8988T (cell line): ENCODE results near the gene RGS10.
"Not testable (repeated sequence)": the region's sequence is repeated elsewhere in the genome, so short reads cannot be mapped to it uniquely, and the experiment has no call there.

Experiments
- DNase-seq: peaks from one replicate; pipeline ENCODE4 v3.0.0; 2011

Gene RGS10

GRCh38 chr10:119466655-119467054 is 75.9 kb downstream of the RGS10 start:
- DNase-seq = no peak

DNA sequence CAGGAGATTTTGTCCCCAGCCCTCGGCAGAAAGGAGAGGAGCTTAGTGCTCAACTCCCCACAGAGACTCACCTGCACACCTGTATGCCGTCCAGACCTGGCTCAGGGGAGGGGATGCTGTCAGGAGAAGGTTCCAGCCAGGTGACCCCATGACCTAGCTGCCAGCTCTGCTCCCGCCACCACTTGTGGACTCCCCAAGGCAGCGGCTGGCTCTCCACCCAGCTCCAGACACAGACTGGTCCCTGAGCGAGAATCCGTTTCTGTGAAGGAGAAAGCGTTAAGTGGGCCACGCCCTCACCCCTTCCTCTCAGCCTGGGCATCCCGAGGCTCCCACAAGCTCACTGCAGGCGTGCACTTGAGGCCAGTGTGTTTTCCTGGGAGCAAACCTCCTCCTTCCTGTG is 76.4 kb downstream of the RGS10 start:
- DNase-seq = no peak

GRCh38 chr10:119465085-119465484 is 77.4 kb downstream of the RGS10 start:
- DNase-seq = no peak

DNA sequence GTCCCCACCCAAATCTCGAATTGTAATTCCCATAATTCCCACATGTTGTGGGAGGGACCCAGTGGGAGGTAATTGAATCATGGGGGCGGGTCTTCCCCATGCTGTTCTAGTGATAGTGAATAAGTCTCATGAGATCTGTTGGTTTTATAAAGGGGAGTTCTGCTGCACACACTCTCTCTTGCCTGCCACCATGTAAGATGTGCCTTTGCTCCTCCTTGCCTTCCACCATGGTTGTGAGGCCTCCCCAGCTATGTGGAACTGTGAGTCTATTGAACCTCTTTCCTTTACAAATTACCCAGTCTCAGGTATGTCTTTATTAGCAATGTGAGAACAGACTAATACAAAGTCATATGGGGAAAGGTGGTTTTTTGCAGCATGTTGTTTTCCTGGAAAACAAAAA is 79.3 kb downstream of the RGS10 start:
- DNase-seq = not testable (repeated sequence)

- DNase-seq = no peak
These were observed 79.7 kb downstream of the RGS10 start for GRCh38 chr10:119462773-119463172.

- DNase-seq = no peak
These were observed 80.6 kb downstream of the RGS10 start for GRCh38 chr10:119461923-119462322.

- DNase-seq = no peak
These were observed 81.1 kb downstream of the RGS10 start for GRCh38 chr10:119461380-119461779.

GRCh38 chr10:119460369-119461195 is 81.9 kb downstream of the RGS10 start:
- no peak for DNase-seq

- no peak for DNase-seq
These were observed 82.7 kb downstream of the RGS10 start for GRCh38 chr10:119459681-119460340.

DNA sequence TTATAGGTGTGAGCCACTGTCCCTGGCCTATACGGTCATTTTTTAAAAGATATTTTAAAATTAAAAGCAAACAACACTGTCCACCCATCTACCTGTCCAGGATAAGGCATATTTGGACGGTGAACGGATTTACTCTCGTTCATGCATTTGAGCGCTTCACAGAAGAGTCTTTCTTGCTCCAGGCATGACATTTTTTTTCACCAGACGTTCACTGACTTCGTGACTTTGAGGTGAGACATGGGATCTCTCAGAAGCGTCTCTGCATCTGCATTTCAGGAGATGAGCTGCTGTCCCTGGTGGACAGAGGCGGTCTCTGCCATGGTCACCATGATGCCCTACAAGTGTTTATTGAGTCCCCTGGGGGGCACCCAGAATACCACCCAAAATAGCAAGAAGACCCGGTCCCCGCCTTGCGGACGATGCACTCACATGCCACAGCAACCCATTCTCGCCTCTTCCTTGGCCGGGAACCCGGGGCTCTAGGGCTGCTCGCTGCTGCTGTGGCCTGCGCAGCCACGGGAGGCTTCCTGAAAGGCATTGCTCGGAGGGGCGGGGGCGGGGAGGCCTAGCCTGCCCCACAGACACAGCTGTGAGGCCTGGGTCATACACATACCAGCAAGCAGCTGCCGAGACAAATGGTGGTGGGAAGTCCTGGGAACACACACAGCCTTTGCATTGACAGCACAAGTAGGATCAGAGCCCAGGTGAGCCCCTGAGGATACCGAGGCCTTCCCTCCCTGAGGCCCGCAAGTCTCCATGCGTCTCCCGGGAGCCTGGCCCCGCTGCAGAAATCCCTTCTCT is 84.4 kb downstream of the RGS10 start:
- DNase-seq = no peak

GRCh38 chr10:119456435-119456810 is 86.1 kb downstream of the RGS10 start:
- DNase-seq = no peak

GRCh38 chr10:119455609-119456434 is 86.7 kb downstream of the RGS10 start:
- DNase-seq = no peak

GRCh38 chr10:119454990-119455389 is 87.5 kb downstream of the RGS10 start:
- DNase-seq = no peak

DNA sequence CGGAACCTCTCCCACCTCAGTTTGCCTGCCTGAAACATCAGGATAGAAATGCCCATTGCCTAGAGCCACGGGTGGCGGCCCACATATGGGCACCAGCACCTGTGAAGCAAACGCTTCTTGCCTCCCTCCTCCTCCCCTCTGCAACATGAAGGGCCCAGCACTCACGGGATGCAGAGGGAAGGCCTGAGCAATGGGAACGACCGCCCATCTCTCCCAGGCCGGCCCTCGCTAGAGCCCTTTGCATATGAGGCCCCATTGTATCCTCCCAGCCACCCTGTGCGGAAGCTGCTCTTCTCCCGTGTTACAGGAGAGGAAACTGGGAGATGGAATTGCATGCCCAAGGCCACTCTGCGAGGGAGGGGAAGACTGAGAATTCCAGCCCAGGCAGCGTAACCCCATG is 88.2 kb downstream of the RGS10 start:
- DNase-seq = no peak

DNA sequence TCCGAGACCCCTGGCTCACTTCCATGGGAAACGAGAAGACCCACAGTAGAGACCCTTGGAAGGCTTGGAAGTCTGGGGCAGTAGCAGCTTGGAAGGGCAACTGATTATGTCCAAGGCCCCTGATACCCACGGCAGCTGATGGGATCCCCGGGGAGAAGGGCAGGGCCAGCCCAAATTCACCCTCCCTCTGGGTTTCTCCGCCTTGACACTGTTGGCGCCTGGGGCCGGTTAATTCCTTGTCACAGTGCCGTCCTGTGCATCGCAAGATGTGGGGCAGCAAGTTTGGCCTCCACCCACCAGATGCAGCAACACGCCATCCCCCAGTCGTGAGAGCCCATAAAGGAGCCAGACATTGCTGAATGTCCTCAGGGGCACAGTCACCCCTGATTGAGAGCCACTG is 89.2 kb downstream of the RGS10 start:
- DNase-seq = no peak

DNA sequence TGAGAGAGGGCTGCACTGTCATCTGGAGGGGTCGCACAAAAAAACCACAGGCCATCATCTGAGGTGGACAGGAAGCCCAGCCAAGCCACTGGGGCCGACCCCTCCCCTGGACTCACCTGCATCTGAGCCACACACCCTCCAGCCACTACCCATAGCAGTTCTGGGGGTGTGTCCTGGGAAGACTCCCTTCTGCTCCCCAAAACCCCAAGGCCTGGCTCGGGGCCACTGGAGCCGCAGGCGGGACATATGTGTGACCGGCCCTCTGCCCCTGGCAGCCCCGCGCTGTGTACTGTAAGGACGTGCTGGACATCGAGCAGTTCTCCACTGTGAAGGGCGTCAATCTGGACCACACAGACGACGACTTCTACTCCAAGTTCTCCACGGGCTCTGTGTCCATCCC is 90.1 kb downstream of the RGS10 start:
- DNase-seq = no peak

- DNase-seq = no peak
These were observed 91.1 kb downstream of the RGS10 start for GRCh38 chr10:119451300-119451896.

- DNase-seq = no peak
These were observed 91.8 kb downstream of the RGS10 start for GRCh38 chr10:119450606-119451299.
